AG10803 (cell line): Measurements from ENCODE around the gene RTF2.

Source experiments
- DNase-seq: peaks from one replicate; pipeline ENCODE4 v3.0.0; 2010; ENCODE audit warnings: low read depth
- H3K4me3 ChIP-seq: 2 replicates; pipeline ENCODE4 v1.5.1; 2011; ENCODE audit warnings: mild to moderate bottlenecking, low read length, control low read depth
- TF ChIP-seq, protein P1 (sequence below): conservative IDR thresholded peaks from 2 replicates; pipeline ENCODE4 v1.5.1; 2011; ENCODE audit warnings: mild to moderate bottlenecking, low read length, control low read depth, inconsistent platforms

RTF2 gene

DNA sequence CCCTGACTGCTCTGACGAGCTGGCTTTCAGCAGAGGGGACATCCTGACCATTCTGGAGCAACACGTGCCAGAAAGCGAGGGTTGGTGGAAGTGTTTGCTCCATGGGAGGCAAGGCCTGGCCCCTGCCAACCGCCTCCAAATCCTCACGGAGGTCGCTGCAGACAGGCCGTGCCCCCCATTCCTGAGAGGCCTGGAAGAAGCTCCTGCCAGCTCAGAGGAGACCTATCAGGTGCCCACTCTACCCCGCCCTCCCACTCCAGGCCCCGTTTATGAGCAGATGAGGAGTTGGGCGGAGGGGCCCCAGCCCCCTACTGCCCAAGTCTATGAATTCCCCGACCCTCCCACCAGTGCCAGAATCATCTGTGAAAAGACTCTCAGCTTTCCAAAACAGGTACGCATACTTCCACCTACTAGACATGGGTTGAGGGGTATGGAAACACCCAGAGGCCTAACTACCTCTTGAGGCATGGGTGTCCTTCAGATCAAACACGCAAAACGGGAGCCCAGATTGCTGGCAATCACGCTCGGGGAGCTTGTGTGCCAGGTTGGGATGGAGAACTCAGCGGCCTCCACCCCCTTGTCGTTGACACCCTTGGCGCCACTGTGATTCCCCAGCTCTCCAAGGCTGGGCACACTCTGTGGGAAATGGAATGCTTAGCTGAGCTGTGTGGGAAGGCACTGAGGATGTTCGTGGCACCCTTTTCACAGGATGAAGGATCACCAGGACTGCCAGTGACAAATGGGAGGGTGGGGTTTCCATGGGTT lies 31.0 kb upstream of the RTF2 start:
- no peak overlapping the region for H3K4me3 ChIP-seq
- no peak for DNase-seq
- TF ChIP-seq, protein P1, sequence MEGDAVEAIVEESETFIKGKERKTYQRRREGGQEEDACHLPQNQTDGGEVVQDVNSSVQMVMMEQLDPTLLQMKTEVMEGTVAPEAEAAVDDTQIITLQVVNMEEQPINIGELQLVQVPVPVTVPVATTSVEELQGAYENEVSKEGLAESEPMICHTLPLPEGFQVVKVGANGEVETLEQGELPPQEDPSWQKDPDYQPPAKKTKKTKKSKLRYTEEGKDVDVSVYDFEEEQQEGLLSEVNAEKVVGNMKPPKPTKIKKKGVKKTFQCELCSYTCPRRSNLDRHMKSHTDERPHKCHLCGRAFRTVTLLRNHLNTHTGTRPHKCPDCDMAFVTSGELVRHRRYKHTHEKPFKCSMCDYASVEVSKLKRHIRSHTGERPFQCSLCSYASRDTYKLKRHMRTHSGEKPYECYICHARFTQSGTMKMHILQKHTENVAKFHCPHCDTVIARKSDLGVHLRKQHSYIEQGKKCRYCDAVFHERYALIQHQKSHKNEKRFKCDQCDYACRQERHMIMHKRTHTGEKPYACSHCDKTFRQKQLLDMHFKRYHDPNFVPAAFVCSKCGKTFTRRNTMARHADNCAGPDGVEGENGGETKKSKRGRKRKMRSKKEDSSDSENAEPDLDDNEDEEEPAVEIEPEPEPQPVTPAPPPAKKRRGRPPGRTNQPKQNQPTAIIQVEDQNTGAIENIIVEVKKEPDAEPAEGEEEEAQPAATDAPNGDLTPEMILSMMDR = no peak

DNA sequence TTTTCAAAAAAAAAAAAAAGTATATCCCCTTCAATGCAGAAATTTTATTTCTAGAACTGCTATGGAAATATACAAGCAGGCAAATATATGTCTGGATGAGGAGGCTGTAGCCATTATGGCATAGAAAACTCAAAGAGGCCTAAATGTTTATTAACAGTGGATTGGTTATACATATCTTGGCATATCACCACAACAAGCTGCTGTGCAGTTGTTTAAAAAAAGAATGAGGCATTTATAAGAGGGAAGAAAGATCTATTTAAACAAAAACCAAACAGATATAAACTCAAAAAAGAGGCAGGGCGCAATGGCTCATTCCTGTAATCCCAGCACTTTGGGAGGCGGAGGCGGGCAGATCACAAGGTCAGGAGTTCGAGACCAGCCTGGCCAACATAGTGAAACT lies 30.1 kb upstream of the RTF2 start:
- TF ChIP-seq, protein P1 = no peak
- no peak for DNase-seq
- no peak overlapping the region for H3K4me3 ChIP-seq

DNA sequence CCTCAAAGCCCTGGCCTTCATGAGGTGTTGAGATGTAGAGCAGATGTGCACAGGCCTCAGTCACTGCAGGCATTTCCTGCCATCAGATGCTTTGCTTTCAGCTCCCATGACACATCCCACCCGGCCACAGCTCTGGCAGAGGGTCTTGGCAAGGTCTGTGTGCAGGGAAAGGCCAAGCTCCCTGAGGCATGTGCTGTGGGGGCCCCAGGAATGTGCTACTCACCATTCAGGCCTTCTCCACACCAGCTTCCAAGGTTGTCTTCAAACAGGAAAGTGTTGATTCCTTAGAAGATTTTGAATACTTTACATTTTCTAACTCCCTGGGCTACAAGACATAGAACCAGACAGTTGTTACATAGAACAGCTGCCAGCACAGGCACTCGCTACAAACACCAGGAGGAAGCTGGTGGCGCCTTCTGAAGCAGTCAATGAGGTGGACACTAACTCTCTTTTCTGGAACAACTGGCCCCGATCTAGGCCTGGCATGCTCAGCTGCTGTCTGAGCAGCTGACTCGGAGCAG lies 28.6 kb upstream of the RTF2 start:
- TF ChIP-seq, protein P1 = peak; percentile 8
- DNase-seq = peak; percentile 100
- no peak overlapping the region for H3K4me3 ChIP-seq

DNA sequence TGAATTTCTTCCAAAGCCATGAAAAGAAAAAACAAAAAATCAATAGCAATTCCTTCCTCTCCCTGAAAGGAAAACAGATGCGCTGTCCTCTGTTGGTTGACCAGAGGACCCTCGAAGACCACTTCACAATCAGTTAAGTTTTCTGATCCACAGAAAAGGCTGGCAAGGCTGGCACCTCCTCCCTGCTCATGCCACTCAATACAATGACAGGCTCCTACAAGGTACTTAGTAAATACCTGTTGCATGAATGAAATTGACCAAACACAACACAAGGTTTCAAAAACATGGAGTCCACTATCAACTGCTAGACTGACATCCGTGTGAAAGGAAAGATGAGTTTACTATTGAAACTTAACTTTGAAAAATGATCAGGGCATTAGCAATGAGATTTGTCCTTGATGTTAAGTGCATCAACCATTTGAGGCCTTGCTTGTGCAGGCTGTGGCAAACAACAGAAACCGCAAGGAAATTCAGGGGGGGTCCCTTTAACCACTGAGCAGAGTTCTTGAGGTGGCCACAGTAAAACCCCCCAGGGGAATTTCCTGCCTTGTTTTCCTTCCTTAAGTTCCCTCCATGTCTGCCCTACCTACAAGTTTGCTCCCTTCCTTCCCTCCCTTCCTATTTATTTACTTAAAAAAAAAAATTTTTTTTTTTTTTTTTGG lies 27.9 kb upstream of the RTF2 start:
- H3K4me3 ChIP-seq = no peak overlapping the region
- no peak for DNase-seq
- TF ChIP-seq, protein P1 = no peak

DNA sequence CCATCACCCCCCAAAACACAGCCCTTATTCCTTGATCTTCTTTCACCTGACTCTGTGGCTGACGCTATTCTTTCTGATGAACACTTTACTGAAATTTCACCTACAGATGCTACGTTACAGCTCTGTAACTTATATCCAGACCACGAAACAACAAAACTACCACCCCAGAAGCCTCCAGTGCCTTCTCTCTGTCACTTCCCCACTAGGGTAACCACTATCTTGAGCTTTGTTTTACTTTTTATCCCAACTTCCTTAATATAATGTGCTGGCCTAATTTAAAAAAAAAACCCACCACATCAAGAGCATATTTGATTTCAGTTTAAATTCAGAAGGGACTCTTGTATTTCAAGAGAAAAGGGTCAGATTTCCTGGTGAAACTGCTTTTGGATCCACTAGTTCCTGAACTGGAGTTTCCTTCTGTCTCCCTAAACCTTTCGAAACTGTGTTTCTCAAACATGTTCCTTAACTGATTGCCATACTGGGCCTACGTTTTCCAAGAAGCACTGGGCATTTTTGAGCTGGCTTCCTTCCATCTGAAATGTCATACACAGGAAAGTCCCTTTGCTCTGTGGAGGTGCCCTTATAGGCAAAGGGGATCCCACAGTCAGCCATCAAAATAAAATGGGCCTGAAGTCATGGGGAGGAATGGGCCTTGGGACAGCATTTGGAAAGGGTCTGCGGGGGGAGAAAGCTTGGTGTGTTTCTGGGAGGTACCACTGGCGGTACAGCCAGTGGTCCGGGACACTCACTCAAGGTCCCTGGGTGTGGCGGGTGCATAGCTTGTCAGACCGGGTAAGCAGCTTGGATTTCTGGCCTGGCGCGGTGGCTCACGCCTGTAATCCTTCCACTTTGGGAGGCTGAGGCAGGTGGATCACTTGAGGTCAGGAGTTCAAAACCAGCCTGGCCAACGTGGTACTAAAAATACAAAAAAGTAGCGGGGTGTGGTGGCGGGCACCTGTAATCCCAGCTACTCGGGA lies 25.8 kb upstream of the RTF2 start:
- DNase-seq = peak; percentile 32
- TF ChIP-seq, protein P1 = no peak
- no peak overlapping the region for H3K4me3 ChIP-seq

DNA sequence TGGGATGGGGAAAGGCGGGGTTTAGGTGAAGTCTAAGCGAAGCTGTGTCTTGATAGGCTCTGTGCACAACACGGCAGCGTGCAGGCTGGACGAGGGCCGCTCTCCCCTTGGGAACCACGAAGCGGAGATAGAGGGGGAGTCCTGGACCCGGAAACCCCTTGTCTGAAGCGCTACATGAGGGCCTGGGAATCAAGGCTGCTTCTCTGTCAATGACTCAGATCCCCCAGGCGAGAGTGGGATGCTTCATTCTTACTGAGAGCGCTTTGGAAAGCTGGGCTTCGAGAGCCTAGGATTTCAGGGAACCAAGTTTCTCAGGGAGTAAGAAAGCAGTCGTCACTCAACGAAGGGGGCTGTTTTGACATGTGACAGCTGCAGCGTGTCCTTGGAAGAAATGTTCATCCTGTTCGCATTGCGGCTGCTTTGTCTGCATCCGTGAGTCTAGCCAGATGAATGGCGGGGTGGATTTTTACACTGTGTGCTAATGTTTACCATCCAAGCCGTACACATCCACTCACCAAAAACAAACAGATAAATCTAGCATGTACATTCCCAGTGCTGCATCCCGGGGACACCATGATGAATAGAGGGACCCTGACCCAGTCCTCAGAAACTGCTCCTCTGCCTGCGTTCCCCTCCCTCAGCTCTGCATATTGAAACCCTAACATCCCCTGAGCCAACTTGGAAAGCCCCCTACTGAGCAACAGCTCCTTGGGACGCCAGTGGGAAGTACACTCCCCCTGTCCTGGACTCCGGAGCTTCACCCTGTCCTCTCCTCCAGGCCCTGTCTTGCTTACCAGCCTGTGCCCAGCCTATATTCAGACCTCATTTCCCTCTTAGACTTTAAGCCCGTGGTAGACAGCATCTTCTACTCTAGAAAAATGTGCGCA lies 24.5 kb upstream of the RTF2 start:
- TF ChIP-seq, protein P1 = no peak
- DNase-seq = no peak
- H3K4me3 ChIP-seq = no peak overlapping the region
